ENCODE measurements around the gene SNAPC2.

- TF ChIP-seq HDGF (IDR thresholded peaks at IDR 0.05; ENCODE audit: borderline replicate concordance) (no peak), SP1 (IDR thresholded peaks at IDR 0.05) (no peak), BHLHE40 (IDR thresholded peaks at IDR 0.05; ENCODE audit: borderline replicate concordance) (no peak), ZNF384 (IDR thresholded peaks at IDR 0.05) (no peak), SUZ12 (IDR thresholded peaks at IDR 0.05) (no peak), FOXA1 (IDR thresholded peaks at IDR 0.05) (no peak), PKNOX1 (IDR thresholded peaks at IDR 0.05) (no peak), FOXM1 (IDR thresholded peaks at IDR 0.05; ENCODE audit: borderline replicate concordance) (no peak)
These were observed 20.3 kb upstream of the SNAPC2 start for GRCh38 chr19:7899751-7900378.

All from HEK293T (cell line).